ENCODE data around the gene RAMP1.

GRCh38 chr2:237932731-237933131 is 73.3 kb downstream of the RAMP1 start:
- TF ChIP-seq CTCF (conservative IDR thresholded peaks at IDR 0.05 in 1 of 2, IDR thresholded peaks at IDR 0.05 in 1 of 2; ENCODE audit: low read depth in 1 of 2, low read length in 2 of 2): no peak
- TF ChIP-seq EZH2 (IDR thresholded peaks at IDR 0.05; ENCODE audit: low read length, missing control alignments): no peak

Measured in fibroblast of lung (primary cell).